HepG2 (cell line): Measurements from ENCODE around the gene ATP8B1. TPM values are rescaled to one million over a fixed set of nuclear protein-coding genes. Genes with fewer than 3 reads are reported as not detected.

Experiments
- ATF1 ChIP-seq: IDR thresholded peaks from 2 replicates; pipeline ENCODE4 v1.6.1; 2016; ENCODE audit warnings: mild to moderate bottlenecking, control low read depth
- CCDC6 ChIP-seq: sonication (generic); formaldehyde crosslinking; IDR thresholded peaks from 2 replicates; pipeline ENCODE4 v1.8.1; 2022; ENCODE audit warnings: mild to moderate bottlenecking, missing genetic modification reagents, moderate library complexity
- CREBL2 ChIP-seq: sonication (generic); formaldehyde crosslinking; IDR thresholded peaks from 2 replicates; pipeline ENCODE4 v1.8.1; 2023; ENCODE audit warnings: missing genetic modification reagents, mild to moderate bottlenecking, borderline replicate concordance
- HHEX ChIP-seq: IDR thresholded peaks from 2 replicates; pipeline ENCODE4 v1.6.1; 2016; ENCODE audit warnings: control low read depth
- HOMEZ ChIP-seq: IDR thresholded peaks from 2 replicates; pipeline ENCODE4 v1.6.1; 2016; ENCODE audit warnings: low read depth
- HOXD1 ChIP-seq: sonication (generic); formaldehyde crosslinking; IDR thresholded peaks from 2 replicates; pipeline ENCODE4 v1.5.0; 2020; ENCODE audit warnings: missing genetic modification reagents
- KAT7 ChIP-seq: IDR thresholded peaks from 2 replicates; pipeline ENCODE4 v1.6.1; 2018; ENCODE audit warnings: borderline replicate concordance, missing compliant biosample characterization
- MAFK ChIP-seq, 2 experiments: IDR thresholded peaks in 1 of 2; conservative IDR thresholded peaks in 1 of 2; 2 replicates each; pipeline ENCODE4 v1.6.1; 2011; ENCODE audit warnings: improper control_type of control experiment in 2 of 2, low read length in 2 of 2
- NR2C2 ChIP-seq: sonication (generic); formaldehyde crosslinking; IDR thresholded peaks from 2 replicates; pipeline ENCODE4 v1.4.0; 2020; ENCODE audit warnings: missing genetic modification reagents, mild to moderate bottlenecking, moderate library complexity, borderline replicate concordance
- RARA ChIP-seq: IDR thresholded peaks from 2 replicates; pipeline ENCODE4 v1.6.1; 2016; ENCODE audit warnings: missing genetic modification reagents, missing compliant biosample characterization
- RBAK ChIP-seq: sonication (generic); formaldehyde crosslinking; IDR thresholded peaks from 2 replicates; pipeline ENCODE4 v1.5.1; 2020; ENCODE audit warnings: mild to moderate bottlenecking, missing genetic modification reagents
- SMARCE1 ChIP-seq: fragments of 450-650 bp; IDR thresholded peaks from 2 replicates; pipeline ENCODE4 v1.6.1; 2017; ENCODE audit warnings: borderline replicate concordance
- SNRNP70 ChIP-seq: fragments of 200-400 bp; formaldehyde crosslinking; IDR thresholded peaks from 2 replicates; pipeline ENCODE4 v1.6.1; 2017; ENCODE audit warnings: mild to moderate bottlenecking, low read depth, low read length, moderate library complexity
- ZBTB7A ChIP-seq: sonication (generic); formaldehyde crosslinking; IDR thresholded peaks from 2 replicates; pipeline ENCODE4 v1.8.0; 2022; ENCODE audit warnings: mild to moderate bottlenecking, missing genetic modification reagents
- ZNF18 ChIP-seq: sonication (generic); formaldehyde crosslinking; IDR thresholded peaks from 2 replicates; pipeline ENCODE4 v1.8.0; 2022; ENCODE audit warnings: mild to moderate bottlenecking, missing genetic modification reagents; ENCODE audit not compliant: insufficient replicate concordance
- ZNF547 ChIP-seq: sonication (generic); formaldehyde crosslinking; IDR thresholded peaks from 2 replicates; pipeline ENCODE4 v1.5.1; 2020; ENCODE audit warnings: mild to moderate bottlenecking, missing genetic modification reagents
- ZNF556 ChIP-seq: sonication (generic); formaldehyde crosslinking; IDR thresholded peaks from 2 replicates; pipeline ENCODE4 v1.4.0; 2020; ENCODE audit warnings: mild to moderate bottlenecking, missing genetic modification reagents, borderline replicate concordance
- ZNF737 ChIP-seq: sonication (generic); formaldehyde crosslinking; IDR thresholded peaks from 2 replicates; pipeline ENCODE4 v1.5.0; 2020; ENCODE audit warnings: missing genetic modification reagents, mild to moderate bottlenecking, borderline replicate concordance
- ZNF75D ChIP-seq: sonication (generic); formaldehyde crosslinking; IDR thresholded peaks from 2 replicates; pipeline ENCODE4 v1.8.1; 2023; ENCODE audit warnings: missing genetic modification reagents, mild to moderate bottlenecking, borderline replicate concordance
- ZSCAN29 ChIP-seq: sonication (generic); formaldehyde crosslinking; conservative IDR thresholded peaks from 2 replicates; pipeline ENCODE4 v1.4.0; 2020; ENCODE audit warnings: mild to moderate bottlenecking, missing genetic modification reagents
- polyA plus RNA-seq, 8 experiments: library from polyadenylated mRNA; depleted of rRNA in 3 of 8; stranded (reverse) in 7 of 8; unstranded in 1 of 8; fragments of >200 nt; fragmentation: Illumina TruSeq in 4 of 8; extraction: Trizol in 4 of 8; gene quantifications; 2 replicates each; pipeline versions ENCODE4 v1.2.1 to v1.2.3, GENCODE V29; 2011 to 2016; ENCODE audit warnings: low read depth in 4 of 8, missing spikeins in 1 of 8, mixed read lengths in 1 of 8; ENCODE audit not compliant: insufficient read depth in 1 of 8
- total RNA-seq, 5 experiments: library from RNA; depleted of rRNA; stranded (reverse); fragments of >200 nt; fragmentation: Illumina TruSeq; extraction: Trizol; gene quantifications; 2 replicates each; pipeline ENCODE4 v1.2.3, GENCODE V29; 2016; ENCODE audit warnings: low read depth in 1 of 5

The ATP8B1 gene
- total and polyA plus RNA-seq, 2 of the 13 experiments (the other 11 are each of a cell fraction or from before 2014, with no cell fraction given), result 2.8 to 4.0 TPM

- TF ChIP-seq RBAK (CRISPR knock-in tag), result no peak
- TF ChIP-seq KAT7 (CRISPR knock-in tag), result no peak
- TF ChIP-seq NR2C2 (CRISPR knock-in tag), result 0 out of 2 replicates have a peak, but pooled peaks have one; percentile 45
- no peak for TF ChIP-seq ZNF737 (CRISPR knock-in tag)
- TF ChIP-seq CCDC6 (CRISPR knock-in tag), result peak; percentile 69
- no peak for TF ChIP-seq CREBL2
- no peak for TF ChIP-seq SNRNP70
- TF ChIP-seq ZNF547 (CRISPR knock-in tag), result no peak
- no peak for TF ChIP-seq ATF1
- peak in 1 of 2 experiments; percentile 22; a peak in 1 of 4 replicates for TF ChIP-seq MAFK (conservative IDR thresholded peaks at IDR 0.05 in 1 of 2, IDR thresholded peaks at IDR 0.05 in 1 of 2; ENCODE audit: low read length in 2 of 2)
- TF ChIP-seq HOXD1, result peak; percentile 84
- no peak for TF ChIP-seq ZBTB7A (CRISPR knock-in tag)
- no peak; the same call in 1 of the 2 replicates for TF ChIP-seq ZSCAN29 (CRISPR knock-in tag)
- peak; percentile 71; the same call in 1 of the 2 replicates for TF ChIP-seq HOMEZ (CRISPR knock-in tag)
- TF ChIP-seq SMARCE1, result 0 out of 2 replicates have a peak, but pooled peaks have one; percentile 20
- peak; percentile 94 for TF ChIP-seq RARA (CRISPR knock-in tag)
- TF ChIP-seq ZNF18 (CRISPR knock-in tag), result no peak
- TF ChIP-seq ZNF75D, result no peak
- TF ChIP-seq HHEX (CRISPR knock-in tag), result peak; percentile 89
- TF ChIP-seq ZNF556, result no peak
These were observed 5.9 kb downstream of the ATP8B1 start (continued) for GRCh38 chr18:57797209-57797651.
